Right lobe of liver (tissue), 6 donors: ENCODE results near the gene ZNF605. TPM values are rescaled to one million over a fixed set of nuclear protein-coding genes. Genes with fewer than 3 reads are reported as not detected.
A peak's percentile ranks its signal among the peaks of the same experiment; 100 is the strongest.

Experiments used
- ATAC-seq, 4 donors: fragments of 200-7000 bp; cut with Tn5 transposase; one replicate each; pipeline ENCODE4 v1.9.1; 2020; ENCODE audit warnings: mild to moderate bottlenecking in 4 of 4, moderate library complexity in 4 of 4
- DNase-seq, 3 donors: peaks; one replicate each; pipeline ENCODE4 v3.0.0-alpha.2; 2020
- H3K27ac ChIP-seq, 3 donors: fragments of 200-600 bp; one replicate each; pipeline ENCODE4 v1.8.0; 2022
- H3K27me3 ChIP-seq, 2 donors: fragments of 200-600 bp; one replicate each; pipeline ENCODE4 v1.8.0; 2022
- H3K36me3 ChIP-seq, 4 donors: fragments of 200-600 bp; sonication (generic) in 1 of 4; one replicate each; pipeline versions ENCODE4 v1.5.1 to v1.8.0; 2017 to 2022; ENCODE audit warnings: control low read depth in 1 of 4
- H3K4me1 ChIP-seq, 4 donors: fragments of 200-600 bp; sonication (generic) in 1 of 4; one replicate each; pipeline versions ENCODE4 v1.5.1 to v1.8.0; 2017 to 2022; ENCODE audit warnings: control low read depth in 1 of 4
- H3K4me3 ChIP-seq, 3 donors: fragments of 200-600 bp; one replicate each; pipeline ENCODE4 v1.8.0; 2022
- H3K9me3 ChIP-seq, 4 donors: fragments of 200-600 bp; sonication (generic) in 1 of 4; one replicate each; pipeline versions ENCODE4 v1.5.1 to v1.8.0; 2017 to 2022; ENCODE audit warnings: control low read depth in 1 of 4
- POLR2A ChIP-seq: fragments of 450-650 bp; IDR thresholded peaks from one replicate; pipeline ENCODE4 v1.6.1; 2017; ENCODE audit warnings: antibody characterized with exemption, mild to moderate bottlenecking
- WGBS: methylation state at CpG from one replicate; pipeline ENCODE4 v1.1.6; 2018; ENCODE audit warnings: low coverage, low lambda C conversion rate; ENCODE audit not compliant: insufficient coverage; ENCODE audit errors: missing lambda C conversion rate; 5-methylcytosine and 5-hydroxymethylcytosine counted together
- intact Hi-C, 2 donors: fragments of 100-400 bp; cut with DNase I; formaldehyde crosslinking; loops; one replicate each; pipeline versions ENCODE4 v1.11.2 to v1.14.1; 2022
- long read RNA-seq: library from polyadenylated mRNA; unstranded; transcript quantifications from one replicate; pipeline ENCODE4 v2.0.0, GENCODE V29; 2019
- total RNA-seq, 6 experiments: library from RNA; depleted of rRNA in 2 of 6; stranded (reverse); fragments of >200 nt in 2 of 6; fragmentation: NEBNext Ultra II Directional in 3 of 6; extraction: Animal tissue kit (Norgen Biotek cat#: 25700) in 3 of 6; gene quantifications; one replicate each; pipeline versions ENCODE4 v1.1.0 to v1.2.4, GENCODE V29; 2016 to 2023
- TF ChIP-seq, protein P1 (sequence below), 4 donors: fragments of 200-600 bp in 3 of 4; fragments of 450-650 bp in 1 of 4; IDR thresholded peaks; one replicate each; pipeline versions ENCODE4 v1.5.1 to v1.8.0; 2016 to 2022; ENCODE audit warnings: antibody characterized with exemption in 4 of 4, mild to moderate bottlenecking in 2 of 4
- donor health status: DM: no; HTN: yes; CAD: no.
- donor health status: DM: no; HTN: no; CAD: no.
- donor health status: DM: no; HTN: no; CAD: no.
- donor health status: DM: no; HTN: yes; CAD: no.
- donor health status: DM: no; HTN: yes; CAD: no.

Gene ZNF605
- total RNA-seq, result 1 to 10 TPM; 2.2 to 7.9 (median 5.7) TPM
- long read RNA-seq, partial matches to known transcripts, result 0 of 1 reads
- long read RNA-seq, other reads (novel, unspliced or antisense), result 0 of 1 reads

DNA sequence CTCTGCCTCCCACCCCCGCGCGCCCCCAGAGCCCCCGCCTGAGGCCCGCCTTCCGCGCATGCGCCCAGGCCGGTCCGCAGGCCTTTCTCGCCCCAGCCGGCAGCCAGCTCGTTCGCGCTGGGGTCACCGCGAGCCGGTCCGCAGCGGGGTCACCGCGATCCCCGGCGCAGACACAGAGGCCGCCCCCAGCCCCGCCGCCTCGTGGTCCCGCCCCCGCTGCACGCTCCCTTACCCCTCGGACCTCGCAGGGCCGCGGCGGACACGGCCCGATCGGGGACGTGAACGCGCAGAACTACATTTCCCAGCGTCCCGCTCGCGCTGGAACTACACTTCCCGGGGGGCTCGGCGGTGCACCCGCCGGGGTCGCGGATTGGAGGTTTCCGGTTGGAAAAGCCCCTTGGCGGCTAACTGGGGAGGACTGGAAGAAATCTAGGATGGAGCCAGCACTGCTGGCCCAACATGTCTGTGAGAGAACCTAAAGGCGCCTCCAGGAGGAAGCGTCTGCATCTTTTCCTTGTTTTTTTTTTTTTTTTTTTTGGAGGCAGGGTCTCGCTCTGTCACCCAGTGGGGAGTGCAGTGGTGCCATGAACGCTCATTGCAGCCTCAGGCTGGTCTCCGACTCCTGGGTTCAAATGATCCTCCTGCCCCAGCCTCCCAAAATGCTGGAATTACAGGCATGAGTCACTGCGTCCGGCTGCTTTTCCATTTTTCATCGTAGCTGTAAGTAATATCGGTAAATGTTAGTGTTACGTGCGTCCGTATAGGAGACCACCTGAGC, at the start of gene ZNF605:
ZNF605 (minus strand) TSS at position 296 of the 778 bp plus-strand sequence. CDS start 10,671 bp downstream, outside the sequence.
- peak; percentile 93 to 96 (median 95) for ATAC-seq

DNA sequence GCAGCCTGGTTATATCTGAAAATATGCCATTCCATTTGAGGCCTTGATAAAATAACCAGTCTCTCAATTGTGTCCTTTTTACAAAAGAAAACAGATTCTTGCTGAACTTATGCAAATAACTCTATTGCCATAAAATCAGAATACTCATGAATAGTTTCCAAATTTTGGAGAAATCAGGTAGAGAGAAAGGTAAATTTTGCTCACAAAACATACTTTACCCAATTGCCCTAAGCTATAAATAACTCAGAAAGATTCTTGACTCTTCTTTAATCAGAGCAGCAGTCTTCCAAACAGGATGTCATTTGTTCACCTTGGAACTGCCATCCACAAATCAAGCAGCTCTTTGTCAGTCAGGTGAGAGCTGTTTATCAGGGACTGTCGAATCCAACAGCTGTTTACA, 42.6 kb upstream of the ZNF605 start:
- intact Hi-C loops, result no loop called here
- Histone ChIP-seq H3K27me3 (no peaks in the 10 kb centered on the region), H3K36me3 (peaks cover 0 to 5% (median 0%) of the 10 kb centered on the region in 4 donors), H3K4me3 (no peak overlapping the region), H3K9me3 (peaks cover 0 to 62% (median 21%) of the 10 kb centered on the region in 4 donors), H3K27ac (no peak overlapping the region), H3K4me1 (no peaks in the 10 kb centered on the region)
- WGBS, result 22% methylated on average over 1 of the region's 1 CpG
- TF ChIP-seq POLR2A, result no peak
- TF ChIP-seq, protein P1, sequence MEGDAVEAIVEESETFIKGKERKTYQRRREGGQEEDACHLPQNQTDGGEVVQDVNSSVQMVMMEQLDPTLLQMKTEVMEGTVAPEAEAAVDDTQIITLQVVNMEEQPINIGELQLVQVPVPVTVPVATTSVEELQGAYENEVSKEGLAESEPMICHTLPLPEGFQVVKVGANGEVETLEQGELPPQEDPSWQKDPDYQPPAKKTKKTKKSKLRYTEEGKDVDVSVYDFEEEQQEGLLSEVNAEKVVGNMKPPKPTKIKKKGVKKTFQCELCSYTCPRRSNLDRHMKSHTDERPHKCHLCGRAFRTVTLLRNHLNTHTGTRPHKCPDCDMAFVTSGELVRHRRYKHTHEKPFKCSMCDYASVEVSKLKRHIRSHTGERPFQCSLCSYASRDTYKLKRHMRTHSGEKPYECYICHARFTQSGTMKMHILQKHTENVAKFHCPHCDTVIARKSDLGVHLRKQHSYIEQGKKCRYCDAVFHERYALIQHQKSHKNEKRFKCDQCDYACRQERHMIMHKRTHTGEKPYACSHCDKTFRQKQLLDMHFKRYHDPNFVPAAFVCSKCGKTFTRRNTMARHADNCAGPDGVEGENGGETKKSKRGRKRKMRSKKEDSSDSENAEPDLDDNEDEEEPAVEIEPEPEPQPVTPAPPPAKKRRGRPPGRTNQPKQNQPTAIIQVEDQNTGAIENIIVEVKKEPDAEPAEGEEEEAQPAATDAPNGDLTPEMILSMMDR (IDR thresholded peaks at IDR 0.05), result no peak
- no peak for ATAC-seq
- no peak for DNase-seq

More for the DNA sequence above, at the start of gene ZNF605:
- DNase-seq, result peak; percentile 90 to 93 (median 92)
- H3K27me3 ChIP-seq, result no peaks in the 10 kb centered on the region
- peaks cover 0 to 7% (median 0%) of the 10 kb centered on the region in 4 donors for H3K4me1 ChIP-seq
- H3K9me3 ChIP-seq, result peaks cover 0 to 12% (median 6%) of the 10 kb centered on the region in 4 donors
- TF ChIP-seq, protein P1 (IDR thresholded peaks at IDR 0.05), result no peak
- peak; percentile 42 for TF ChIP-seq POLR2A
- peak within 1 kb of the TSS; percentile 80 to 88 (median 87) for H3K4me3 ChIP-seq
- intact Hi-C loops, result no loop called here
- 0% methylated on average over 4 of the region's 67 CpGs for WGBS
- H3K36me3 ChIP-seq, result no peaks in the 10 kb centered on the region
- H3K27ac ChIP-seq, result peak within 1 kb of the TSS; percentile 90 to 94 (median 92)

DNA sequence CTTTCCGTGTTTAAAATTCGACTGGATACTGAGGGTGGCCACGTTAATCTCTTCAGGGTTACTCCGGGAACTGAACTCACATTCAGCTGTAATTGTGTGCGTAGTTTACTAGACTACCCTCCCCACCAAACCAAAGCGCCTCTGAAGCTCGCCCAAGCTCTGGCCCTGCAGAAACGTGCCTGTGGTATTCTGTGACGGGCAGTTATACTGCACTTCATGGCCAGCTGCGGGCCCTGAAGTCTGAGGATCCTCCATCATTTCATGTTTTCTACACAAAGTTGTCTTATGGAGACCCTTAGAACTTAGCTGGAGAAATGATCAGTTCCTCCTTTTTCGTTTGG, 30.7 kb upstream of the ZNF605 start:
- Histone ChIP-seq H3K4me3 (peak overlapping the region; percentile 84 to 99 (median 93)), H3K27me3 (no peaks in the 10 kb centered on the region), H3K27ac (peak overlapping the region; percentile 5 to 85 (median 77)), H3K9me3 (peaks cover 0 to 4% (median 0%) of the 10 kb centered on the region in 4 donors), H3K4me1 (peaks cover 0 to 10% (median 4%) of the 10 kb centered on the region in 4 donors), H3K36me3 (peaks cover 0 to 5% (median 0%) of the 10 kb centered on the region in 4 donors)
- ATAC-seq (no peak), DNase-seq (no peak)
- no peak for TF ChIP-seq POLR2A
- TF ChIP-seq, protein P1 (IDR thresholded peaks at IDR 0.05), result no peak
- intact Hi-C loops, result no loop called here
- WGBS, result 8% methylated on average over 4 of the region's 11 CpGs

DNA sequence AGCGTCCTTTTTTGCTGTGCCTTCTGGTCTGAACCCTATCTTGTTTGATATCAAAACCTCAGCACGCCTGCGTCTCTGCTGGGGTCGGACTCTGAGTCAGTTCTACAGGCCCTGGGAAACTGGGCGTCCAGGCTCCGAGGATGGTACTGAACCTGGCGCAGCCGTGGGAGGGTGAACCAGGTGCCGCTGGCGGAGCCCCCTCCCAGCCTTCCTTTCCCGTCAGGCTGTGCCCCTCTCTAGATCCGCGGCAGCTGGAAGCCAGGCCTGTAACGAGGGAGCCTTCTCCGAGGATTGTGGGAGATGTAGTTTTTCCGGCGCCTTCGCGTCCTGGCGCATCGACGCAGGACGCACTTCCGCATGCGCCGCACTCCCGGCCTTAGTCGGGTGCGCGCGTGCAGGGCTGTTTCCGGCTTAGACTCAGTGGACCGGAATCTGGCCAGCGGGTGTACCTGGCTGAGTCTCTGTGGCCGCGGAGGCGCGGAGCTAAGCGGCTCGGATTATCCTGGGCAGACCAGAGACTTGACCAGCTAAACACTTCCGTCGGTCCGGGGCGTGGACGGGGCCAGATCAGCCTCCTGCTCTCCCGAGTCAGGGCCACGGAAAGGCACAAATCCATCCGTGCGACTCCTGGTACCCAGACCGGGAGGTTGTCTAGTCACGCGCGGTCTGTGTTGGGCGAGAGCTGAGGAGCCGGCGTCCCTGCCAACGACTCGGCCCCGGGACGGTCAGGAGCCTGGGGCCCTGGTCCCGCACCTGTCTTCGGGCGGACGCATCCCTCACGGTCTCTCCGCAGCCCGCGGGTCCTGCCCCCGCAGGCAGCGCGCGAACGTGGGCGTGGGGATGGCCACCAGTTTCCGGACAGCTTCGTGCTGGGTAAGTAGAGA, 30.1 kb upstream of the ZNF605 start, which contains the start of gene ZNF26:
ZNF26 (plus strand) TSS at position 367 of the 884 bp plus-strand sequence; CDS start at position 841, 474 bp downstream.
- peak; percentile 99 to 100 (median 100) for ATAC-seq
- H3K36me3 ChIP-seq, result peaks cover 0 to 5% (median 0%) of the 10 kb centered on the region in 4 donors
- H3K4me1 ChIP-seq, result peaks cover 0 to 10% (median 4%) of the 10 kb centered on the region in 4 donors
- peak; percentile 65 for TF ChIP-seq POLR2A
- TF ChIP-seq, protein P1 (IDR thresholded peaks at IDR 0.05), result no peak
- WGBS, result under 1% methylated on average over 12 of the region's 76 CpGs
- H3K4me3 ChIP-seq, result peak within 1 kb of the TSS; percentile 84 to 99 (median 93)
- H3K27ac ChIP-seq, result peak within 1 kb of the TSS; percentile 57 to 85 (median 77)
- H3K27me3 ChIP-seq, result no peaks in the 10 kb centered on the region
- intact Hi-C loops, result no loop called here
- peak; percentile 91 to 94 (median 94) for DNase-seq
- peaks cover 0 to 2% (median 0%) of the 10 kb centered on the region in 4 donors for H3K9me3 ChIP-seq
